Stimulated activated CD4-positive, alpha-beta T cell treated with anti-CD3 and anti-CD28 coated beads, Interleukin-4, amount 100 ng/mL, for 48 hours (primary cell): ENCODE measurements around the gene MAGEB17.

ENCODE experiments used
- DNase-seq, 2 donors: peaks; one replicate each; pipeline ENCODE4 v3.0.0-alpha.2; 2020; ENCODE audit warnings: low read depth in 2 of 2

The MAGEB17 gene

DNA sequence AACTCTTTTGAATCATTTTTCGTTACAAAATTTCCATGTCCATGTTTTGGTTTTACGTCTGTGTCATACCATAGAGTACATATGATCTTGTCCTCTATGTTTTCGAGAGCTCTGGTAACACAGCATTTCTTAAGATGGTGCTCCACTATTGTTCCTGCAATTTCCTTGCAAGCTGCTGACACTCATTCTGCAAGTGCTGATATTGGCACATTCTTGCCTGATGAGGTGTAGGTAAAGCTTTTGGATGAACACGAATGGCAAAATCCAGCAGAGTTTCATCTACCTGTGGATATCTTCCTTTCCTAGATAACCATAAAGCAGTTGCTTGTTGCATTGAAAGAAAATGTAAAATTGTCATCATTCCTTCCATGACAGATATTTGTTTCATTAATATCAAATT lies 41.3 kb downstream of the MAGEB17 start:
- no peak for DNase-seq

DNA sequence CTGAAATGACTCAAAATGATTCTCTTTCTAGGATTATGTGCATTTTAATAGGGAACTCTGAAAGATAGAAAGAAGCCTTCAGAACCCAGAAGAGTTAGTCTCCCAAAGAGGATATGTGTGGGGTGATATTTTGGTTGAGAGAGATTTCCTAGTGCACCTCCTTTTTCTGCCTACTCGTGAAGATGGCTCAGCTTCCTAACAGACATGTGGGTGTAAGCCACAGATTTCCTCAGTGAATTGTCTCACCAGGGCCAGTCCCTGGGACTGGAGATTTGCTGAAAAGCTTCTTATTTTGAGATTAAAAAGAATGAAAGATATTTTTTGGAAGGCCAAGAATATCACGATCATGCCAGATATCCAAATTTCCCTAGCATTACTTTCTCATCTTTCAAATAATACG lies 42.8 kb downstream of the MAGEB17 start:
- DNase-seq, result no peak

DNA sequence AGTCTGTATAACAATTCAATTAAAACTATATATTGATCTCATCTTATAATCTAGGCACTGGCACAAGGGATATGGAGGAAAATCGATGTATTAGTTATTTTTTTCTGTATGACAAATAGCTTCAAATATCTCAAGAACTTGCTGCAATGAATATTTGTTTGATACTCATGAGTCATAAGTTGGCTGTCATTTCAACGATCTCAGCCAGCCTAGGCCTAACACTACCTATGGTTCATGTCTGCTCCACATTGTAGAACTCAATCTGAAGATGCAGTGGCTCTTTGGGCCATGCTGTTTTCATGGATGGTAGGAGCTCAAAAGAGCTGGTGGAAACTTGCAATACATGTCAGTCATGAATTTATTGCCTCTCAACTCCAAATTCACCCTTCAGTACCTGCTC lies 44.7 kb downstream of the MAGEB17 start:
- no peak for DNase-seq

DNA sequence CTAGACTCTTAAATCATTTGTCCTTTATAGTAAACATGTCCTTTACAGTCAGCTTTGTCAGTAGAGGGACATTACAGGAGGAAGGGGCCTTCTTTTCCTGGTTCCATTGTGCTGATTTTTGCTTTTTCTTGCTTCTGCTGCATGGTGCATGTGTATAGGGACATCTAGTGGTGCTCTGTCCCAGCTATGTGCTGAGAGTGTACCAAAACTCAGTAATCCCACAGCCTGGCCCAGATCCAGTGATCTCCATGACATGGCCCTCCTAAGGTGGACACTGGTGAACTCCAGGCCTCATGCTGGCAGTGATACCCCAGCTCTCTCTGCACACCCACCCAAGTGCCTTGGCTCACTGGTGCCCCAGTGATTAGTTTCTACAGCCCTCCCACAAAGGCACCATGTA lies 45.2 kb downstream of the MAGEB17 start:
- DNase-seq, result no peak

DNA sequence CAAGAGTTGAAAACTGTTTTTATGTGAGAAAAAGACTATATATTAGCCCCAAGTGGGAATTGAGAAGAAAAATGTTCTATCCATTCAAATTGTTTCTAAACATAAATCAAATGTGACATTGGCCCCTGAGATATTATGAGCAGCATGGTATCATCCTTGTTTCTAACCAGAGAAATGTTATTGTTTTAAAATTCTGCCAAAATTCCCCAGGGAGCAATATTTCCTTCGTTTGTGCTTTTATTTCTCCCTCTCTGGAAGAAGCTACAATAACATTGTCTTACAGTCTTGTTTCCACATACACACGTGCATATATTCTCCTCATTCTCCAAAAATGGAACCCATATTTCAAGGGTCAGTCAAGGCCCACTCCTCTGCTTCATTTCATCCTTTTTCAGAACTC lies 46.7 kb downstream of the MAGEB17 start:
- DNase-seq, result no peak

DNA sequence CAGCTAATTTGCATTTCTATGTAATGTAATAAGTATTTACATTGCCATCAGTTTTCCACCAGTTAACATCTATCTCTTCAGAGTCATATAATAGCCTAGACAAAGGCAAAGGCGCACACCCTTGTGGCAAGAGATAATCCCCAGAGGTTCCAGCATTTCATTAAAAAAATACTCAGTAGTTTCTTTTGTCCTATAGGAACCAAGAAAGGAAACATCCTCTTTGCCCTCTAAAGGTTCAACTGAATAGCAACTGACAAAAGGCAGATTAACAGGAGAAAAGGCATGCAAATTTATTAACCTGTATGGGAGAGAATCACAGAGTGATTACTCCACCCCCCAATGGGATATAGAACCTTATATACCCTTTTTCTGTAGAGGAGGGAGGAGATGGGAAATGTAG lies 48.4 kb downstream of the MAGEB17 start:
- no peak for DNase-seq
